A549 (cell line): ENCODE measurements around the gene TPO.

Experiments
- ELK1 ChIP-seq: fragments of 150-350 bp; IDR thresholded peaks from 2 replicates; pipeline ENCODE4 v1.6.1; 2014; ENCODE audit warnings: low read depth, mild to moderate bottlenecking, low read length
- KDM5A ChIP-seq: fragments of 200-600 bp; sonication (generic); IDR thresholded peaks from 2 replicates; pipeline ENCODE4 v1.6.1; 2016; ENCODE audit warnings: antibody characterized with exemption, mild to moderate bottlenecking
- ZC3H11A ChIP-seq: fragments of 450-650 bp; IDR thresholded peaks from 2 replicates; pipeline ENCODE4 v1.6.1; 2014; ENCODE audit warnings: antibody characterized with exemption, mild to moderate bottlenecking
- TF ChIP-seq, protein P1 (sequence below): fragments of 450-650 bp; IDR thresholded peaks from 2 replicates; pipeline ENCODE4 v1.6.1; 2014; ENCODE audit warnings: antibody characterized with exemption
- TF ChIP-seq, protein P2 (sequence below): fragments of >200 bp; sonication (Bioruptor Twin); formaldehyde crosslinking; IDR thresholded peaks from 3 replicates; pipeline ENCODE4 v1.5.1; 2016

DNA sequence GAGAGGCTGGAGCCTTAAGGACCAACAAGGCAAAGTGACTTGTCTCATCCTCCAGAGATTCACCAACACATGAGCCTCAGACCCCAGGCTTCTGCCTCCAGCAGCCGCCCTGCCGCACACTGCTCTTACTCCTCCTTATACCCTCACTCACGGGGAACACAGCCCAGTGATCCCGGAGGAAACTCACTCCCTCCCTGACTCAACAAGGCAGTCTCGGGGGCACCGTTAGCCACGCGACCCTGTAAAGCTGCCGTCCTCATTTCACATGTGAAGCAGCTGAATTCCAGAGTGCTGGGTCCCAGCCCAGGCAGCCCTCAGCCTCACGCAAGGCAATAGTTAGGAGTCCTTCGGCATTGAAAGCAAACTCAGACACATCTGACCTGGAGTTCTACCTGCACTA, 129.7 kb downstream of the TPO start:
- TF ChIP-seq, protein P1, sequence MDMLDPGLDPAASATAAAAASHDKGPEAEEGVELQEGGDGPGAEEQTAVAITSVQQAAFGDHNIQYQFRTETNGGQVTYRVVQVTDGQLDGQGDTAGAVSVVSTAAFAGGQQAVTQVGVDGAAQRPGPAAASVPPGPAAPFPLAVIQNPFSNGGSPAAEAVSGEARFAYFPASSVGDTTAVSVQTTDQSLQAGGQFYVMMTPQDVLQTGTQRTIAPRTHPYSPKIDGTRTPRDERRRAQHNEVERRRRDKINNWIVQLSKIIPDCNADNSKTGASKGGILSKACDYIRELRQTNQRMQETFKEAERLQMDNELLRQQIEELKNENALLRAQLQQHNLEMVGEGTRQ = no peak
- TF ChIP-seq ZC3H11A = no peak
- no peak for TF ChIP-seq KDM5A
- TF ChIP-seq, protein P2, sequence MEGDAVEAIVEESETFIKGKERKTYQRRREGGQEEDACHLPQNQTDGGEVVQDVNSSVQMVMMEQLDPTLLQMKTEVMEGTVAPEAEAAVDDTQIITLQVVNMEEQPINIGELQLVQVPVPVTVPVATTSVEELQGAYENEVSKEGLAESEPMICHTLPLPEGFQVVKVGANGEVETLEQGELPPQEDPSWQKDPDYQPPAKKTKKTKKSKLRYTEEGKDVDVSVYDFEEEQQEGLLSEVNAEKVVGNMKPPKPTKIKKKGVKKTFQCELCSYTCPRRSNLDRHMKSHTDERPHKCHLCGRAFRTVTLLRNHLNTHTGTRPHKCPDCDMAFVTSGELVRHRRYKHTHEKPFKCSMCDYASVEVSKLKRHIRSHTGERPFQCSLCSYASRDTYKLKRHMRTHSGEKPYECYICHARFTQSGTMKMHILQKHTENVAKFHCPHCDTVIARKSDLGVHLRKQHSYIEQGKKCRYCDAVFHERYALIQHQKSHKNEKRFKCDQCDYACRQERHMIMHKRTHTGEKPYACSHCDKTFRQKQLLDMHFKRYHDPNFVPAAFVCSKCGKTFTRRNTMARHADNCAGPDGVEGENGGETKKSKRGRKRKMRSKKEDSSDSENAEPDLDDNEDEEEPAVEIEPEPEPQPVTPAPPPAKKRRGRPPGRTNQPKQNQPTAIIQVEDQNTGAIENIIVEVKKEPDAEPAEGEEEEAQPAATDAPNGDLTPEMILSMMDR = no peak
- no peak for TF ChIP-seq ELK1
